Lower leg skin (tissue), 4 donors: ENCODE results near the gene PIGN. TPM values are rescaled to one million over a fixed set of nuclear protein-coding genes. Genes with fewer than 3 reads are reported as not detected.
"Not testable (repeated sequence)": the region's sequence is repeated elsewhere in the genome, so short reads cannot be mapped to it uniquely, and the experiment has no call there.

Source experiments
- DNase-seq, 2 donors: peaks; one replicate each; pipeline ENCODE4 v3.0.0-alpha.2; 2019; ENCODE audit warnings: low spot score in 2 of 2
- H3K4me3 ChIP-seq: fragments of 200-600 bp; sonication (generic); 2 replicates; pipeline ENCODE4 v1.5.1; 2017; ENCODE audit warnings: mild to moderate bottlenecking, low read depth; ENCODE audit not compliant: poor library complexity, severe bottlenecking
- POLR2A ChIP-seq, 2 donors: fragments of 450-650 bp; IDR thresholded peaks; one replicate each; pipeline ENCODE4 v1.6.1; 2016 to 2017; ENCODE audit warnings: antibody characterized with exemption in 2 of 2, mild to moderate bottlenecking in 1 of 2, moderate library complexity in 1 of 2
- WGBS, 2 donors: methylation state at CpG; one replicate each; pipeline ENCODE4 v1.1.5; 2018; 5-methylcytosine and 5-hydroxymethylcytosine counted together
- intact Hi-C: fragments of 100-400 bp; cut with DNase I; formaldehyde crosslinking; loops from one replicate; pipeline ENCODE4 v1.15.0; 2023; ENCODE audit warnings: low total_unique reads
- total RNA-seq, 4 donors: library from RNA; depleted of rRNA; stranded (reverse); fragments of >200 nt; gene quantifications; one replicate each; pipeline ENCODE4 v1.1.0, GENCODE V29; 2016
- TF ChIP-seq, protein P1 (sequence below), 3 donors: fragments of 450-650 bp; IDR thresholded peaks; one replicate each; pipeline ENCODE4 v1.5.1; 2016; ENCODE audit warnings: antibody characterized with exemption in 3 of 3, mild to moderate bottlenecking in 3 of 3, moderate library complexity in 2 of 3

Gene PIGN
- total RNA-seq, 4 donors from 2014 or later, result 23.6 to 35.6 (median 31.7) TPM

DNA sequence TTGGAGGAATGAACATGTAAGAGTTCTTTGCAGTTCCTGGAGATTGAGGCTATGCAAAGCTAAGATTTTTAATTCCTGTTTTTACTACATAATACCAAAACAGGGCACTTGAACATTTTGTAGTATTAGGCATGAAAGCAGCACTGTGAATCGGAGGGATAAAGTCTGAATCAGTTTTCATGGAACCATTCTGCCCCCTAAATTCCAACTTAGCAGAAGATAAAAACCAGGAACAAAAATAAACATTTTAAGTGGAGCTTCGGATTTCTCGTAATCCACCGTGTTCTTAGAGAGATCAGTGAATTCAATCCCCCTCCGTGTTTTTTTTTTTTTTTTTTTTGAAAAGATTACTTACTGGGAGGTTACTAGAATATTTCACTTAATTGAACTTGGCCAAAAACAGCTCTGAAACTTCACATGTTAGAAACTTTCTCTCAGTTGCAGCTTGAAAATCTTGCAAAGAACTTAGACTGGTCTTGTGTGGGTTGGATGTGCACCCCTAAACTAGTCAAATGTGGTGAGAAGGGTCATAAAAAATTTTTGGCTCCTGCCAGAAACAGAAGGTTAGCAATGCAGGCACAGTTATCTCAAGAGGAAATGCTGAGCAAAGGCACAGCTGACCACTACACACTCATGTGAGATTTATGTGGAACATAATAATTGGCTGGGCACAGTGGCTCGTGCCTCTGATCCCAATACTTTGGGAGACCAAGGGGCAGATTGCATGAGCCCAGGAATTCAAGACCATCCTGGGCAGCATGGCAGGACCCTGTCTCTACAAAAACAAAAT, 148.7 kb downstream of the PIGN start:
- WGBS, 2 donors, result 45 to 64% methylated on average over 6 of the region's 6 CpGs
- TF ChIP-seq POLR2A (IDR thresholded peaks at IDR 0.05), result no peak
- TF ChIP-seq, protein P1, sequence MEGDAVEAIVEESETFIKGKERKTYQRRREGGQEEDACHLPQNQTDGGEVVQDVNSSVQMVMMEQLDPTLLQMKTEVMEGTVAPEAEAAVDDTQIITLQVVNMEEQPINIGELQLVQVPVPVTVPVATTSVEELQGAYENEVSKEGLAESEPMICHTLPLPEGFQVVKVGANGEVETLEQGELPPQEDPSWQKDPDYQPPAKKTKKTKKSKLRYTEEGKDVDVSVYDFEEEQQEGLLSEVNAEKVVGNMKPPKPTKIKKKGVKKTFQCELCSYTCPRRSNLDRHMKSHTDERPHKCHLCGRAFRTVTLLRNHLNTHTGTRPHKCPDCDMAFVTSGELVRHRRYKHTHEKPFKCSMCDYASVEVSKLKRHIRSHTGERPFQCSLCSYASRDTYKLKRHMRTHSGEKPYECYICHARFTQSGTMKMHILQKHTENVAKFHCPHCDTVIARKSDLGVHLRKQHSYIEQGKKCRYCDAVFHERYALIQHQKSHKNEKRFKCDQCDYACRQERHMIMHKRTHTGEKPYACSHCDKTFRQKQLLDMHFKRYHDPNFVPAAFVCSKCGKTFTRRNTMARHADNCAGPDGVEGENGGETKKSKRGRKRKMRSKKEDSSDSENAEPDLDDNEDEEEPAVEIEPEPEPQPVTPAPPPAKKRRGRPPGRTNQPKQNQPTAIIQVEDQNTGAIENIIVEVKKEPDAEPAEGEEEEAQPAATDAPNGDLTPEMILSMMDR (IDR thresholded peaks at IDR 0.05), result no peak
- intact Hi-C loops, result no loop called here
- DNase-seq, result no peak
- H3K4me3 ChIP-seq, result no peak overlapping the region

DNA sequence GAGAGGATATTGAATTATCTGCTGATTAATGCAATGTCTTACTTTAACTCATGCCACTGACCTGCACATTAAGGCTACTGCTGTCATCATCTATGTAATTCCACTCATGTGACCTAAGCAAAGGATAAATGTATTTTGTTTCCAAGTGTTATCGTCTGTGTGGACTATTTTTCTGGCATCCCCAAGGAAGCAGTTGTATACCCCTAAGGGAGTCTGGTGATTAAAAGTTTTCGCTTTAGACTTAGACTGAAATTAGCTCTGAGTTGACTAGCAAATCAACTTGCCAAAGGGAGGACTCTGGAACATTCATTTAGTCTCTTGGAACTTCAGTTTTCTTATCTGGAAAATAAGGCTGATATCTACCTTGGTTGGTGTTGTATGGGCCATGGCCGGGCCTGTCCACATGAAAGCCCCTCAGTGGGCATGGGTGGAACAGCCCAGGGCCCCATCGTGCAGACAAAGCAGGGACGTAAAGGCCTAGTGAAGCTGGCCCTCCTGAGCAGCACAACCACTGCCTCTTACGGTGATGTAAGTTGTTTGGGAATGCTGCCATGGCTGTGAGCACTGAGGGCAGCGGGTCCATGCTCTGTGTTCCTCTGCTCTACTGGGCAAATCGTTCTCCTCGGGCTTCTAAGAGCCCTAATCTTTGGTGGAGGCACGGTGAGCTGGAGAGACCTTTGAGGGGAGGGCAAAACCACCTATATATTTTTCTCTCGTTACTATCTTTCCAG, 149.7 kb downstream of the PIGN start:
- 74 to 76% methylated on average over 11 of the region's 11 CpGs for WGBS, 2 donors
- intact Hi-C loops, result no loop called here
- TF ChIP-seq, protein P1 (IDR thresholded peaks at IDR 0.05), result no peak
- TF ChIP-seq POLR2A (IDR thresholded peaks at IDR 0.05), result no peak
- no peak for DNase-seq
- H3K4me3 ChIP-seq, result no peak overlapping the region

DNA sequence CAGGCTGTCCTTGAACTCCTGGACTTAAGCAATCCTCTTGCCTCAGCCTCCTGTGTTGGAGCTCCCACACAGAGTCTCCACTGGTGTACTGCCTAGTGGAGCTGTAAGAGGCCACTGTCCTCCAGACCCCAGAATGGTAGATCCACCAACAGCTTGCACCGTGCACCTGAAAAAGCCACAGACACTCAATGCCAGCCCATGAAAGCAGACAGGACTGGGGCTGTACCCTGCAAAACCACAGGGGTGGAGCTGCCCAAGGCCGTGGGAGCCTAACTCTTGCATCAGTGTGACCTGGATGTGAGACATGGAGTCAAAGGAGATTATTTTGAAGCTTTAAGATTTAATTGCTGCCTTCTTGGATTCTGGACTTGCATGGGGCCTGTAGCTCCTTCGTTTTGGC, 152.6 kb downstream of the PIGN start:
- DNase-seq, intact Hi-C loops, H3K4me3 ChIP-seq: not testable (repeated sequence)
- 89 to 90% methylated on average over 3 of the region's 3 CpGs for WGBS, 2 donors

DNA sequence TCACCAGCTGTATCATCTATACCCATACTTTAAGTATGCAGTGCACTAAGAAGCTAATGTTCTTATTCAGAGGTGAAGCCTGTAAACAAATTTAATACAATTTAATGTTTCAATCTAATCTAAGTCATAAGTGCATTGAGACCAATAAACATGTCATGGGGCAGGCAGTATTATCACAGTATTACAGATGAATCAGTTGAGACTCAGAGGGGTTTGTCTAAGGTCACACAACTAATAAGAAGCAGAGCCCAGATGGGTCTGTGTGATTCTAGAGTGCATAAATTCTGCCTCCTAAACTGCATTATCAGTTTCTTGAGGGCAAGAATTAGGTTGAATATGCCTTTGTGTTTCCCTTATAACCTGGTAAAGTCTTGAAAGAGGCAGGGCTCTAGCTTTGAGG, 153.1 kb downstream of the PIGN start:
- H3K4me3 ChIP-seq, result no peak overlapping the region
- TF ChIP-seq POLR2A (IDR thresholded peaks at IDR 0.05), result no peak
- TF ChIP-seq, protein P1 (IDR thresholded peaks at IDR 0.05), result no peak
- intact Hi-C loops, result no loop called here
- DNase-seq, result no peak

DNA sequence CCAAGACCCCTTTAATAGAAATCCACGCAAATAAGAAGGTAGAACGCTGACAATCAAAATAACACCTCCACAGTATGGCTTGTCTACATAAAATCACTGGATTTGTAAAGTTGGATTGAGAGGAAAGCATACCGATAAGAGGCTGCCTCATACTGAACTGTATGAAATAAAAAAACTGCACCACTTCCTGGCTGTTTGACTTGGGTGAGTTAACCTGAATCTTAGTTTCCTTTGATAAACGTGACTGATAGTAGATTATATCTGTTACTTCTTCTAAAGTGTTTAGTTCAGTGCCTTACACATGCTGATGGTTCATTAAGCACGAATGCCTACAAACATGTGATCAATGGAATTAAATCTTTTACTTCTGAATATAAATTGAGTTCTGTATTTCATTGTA, 153.6 kb downstream of the PIGN start:
- TF ChIP-seq, protein P1 (IDR thresholded peaks at IDR 0.05), result no peak
- TF ChIP-seq POLR2A (IDR thresholded peaks at IDR 0.05), result no peak
- DNase-seq, result no peak
- 79 to 88% methylated on average over 5 of the region's 5 CpGs for whole genome bisulfite sequencing, 2 donors
- intact Hi-C loops, result no loop called here
- no peak overlapping the region for H3K4me3 ChIP-seq

DNA sequence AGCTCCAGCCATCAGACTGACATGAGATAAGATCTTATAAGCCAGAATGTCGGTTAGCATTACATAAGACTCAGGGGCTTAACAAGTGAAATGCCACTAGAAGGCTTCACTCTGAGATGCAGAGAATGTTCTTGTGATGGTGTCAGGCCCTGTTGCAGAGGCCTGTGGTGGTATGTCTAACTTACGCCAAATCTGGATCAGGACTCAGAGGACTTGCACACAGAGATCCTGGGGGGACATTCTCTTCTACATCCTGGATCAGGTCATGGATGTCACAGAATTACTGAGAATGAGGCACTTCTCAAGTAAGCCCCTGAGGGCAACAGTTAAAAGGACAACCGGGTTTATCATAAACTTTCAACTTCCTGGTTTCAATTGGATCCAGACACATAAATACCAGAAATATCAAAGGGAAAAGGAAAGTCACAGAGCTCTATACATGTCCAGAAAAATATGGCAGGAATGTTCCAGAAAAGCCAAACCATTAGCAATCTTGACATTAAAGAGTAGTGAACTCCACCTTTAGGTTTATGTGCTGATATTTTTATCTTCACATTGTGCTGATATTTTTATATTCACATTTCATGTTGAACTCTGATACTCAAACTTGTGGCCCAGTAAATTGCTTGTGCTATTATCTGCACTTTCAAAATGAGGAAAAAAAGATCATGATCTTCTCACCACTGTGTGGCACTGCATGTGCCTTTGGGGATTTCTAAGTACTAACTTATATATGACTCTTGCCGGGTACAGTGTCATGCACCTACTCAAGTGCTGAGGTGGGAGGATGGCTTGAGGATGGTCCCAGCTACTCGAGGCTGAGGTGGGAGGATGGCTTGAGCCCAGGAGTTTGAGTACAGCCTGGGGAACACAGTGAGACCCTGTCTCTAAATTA, 156.5 kb downstream of the PIGN start:
- intact Hi-C loops, result no loop called here
- TF ChIP-seq, protein P1 (IDR thresholded peaks at IDR 0.05), result no peak
- TF ChIP-seq POLR2A (IDR thresholded peaks at IDR 0.05), result no peak
- no peak for DNase-seq
- no peak overlapping the region for H3K4me3 ChIP-seq
- WGBS, 2 donors, result 68 to 74% methylated on average over 5 of the region's 5 CpGs
